ENCODE results near the gene ALPK3.

The ALPK3 gene

GRCh38 chr15:84823282-84823878 lies 6.2 kb downstream of the ALPK3 start:
- DNase-seq (ENCODE audit: low read depth in 2 of 2): no peak

- DNase-seq (ENCODE audit: low read depth in 2 of 2): no peak
Observed at GRCh38 chr15:84824260-84825007, 7.3 kb downstream of the ALPK3 start.

GRCh38 chr15:84826369-84826823 lies 9.2 kb downstream of the ALPK3 start:
- DNase-seq (ENCODE audit: low read depth in 2 of 2): no peak

GRCh38 chr15:84827246-84827645 lies 10.1 kb downstream of the ALPK3 start:
- DNase-seq (ENCODE audit: low read depth in 2 of 2): no peak

GRCh38 chr15:84828086-84828908 lies 11.1 kb downstream of the ALPK3 start:
- no peak for DNase-seq (ENCODE audit: low read depth in 2 of 2)

- no peak for DNase-seq (ENCODE audit: low read depth in 2 of 2)
Observed at GRCh38 chr15:84829428-84829827, 12.3 kb downstream of the ALPK3 start.

GRCh38 chr15:84830036-84830435 lies 12.9 kb downstream of the ALPK3 start:
- DNase-seq (ENCODE audit: low read depth in 2 of 2): no peak

GRCh38 chr15:84831028-84831427 lies 13.9 kb downstream of the ALPK3 start:
- DNase-seq (ENCODE audit: low read depth in 2 of 2): no peak

- DNase-seq (ENCODE audit: low read depth in 2 of 2): no peak
Observed at GRCh38 chr15:84831613-84832012, 14.5 kb downstream of the ALPK3 start.

- no peak for DNase-seq (ENCODE audit: low read depth in 2 of 2)
Observed at GRCh38 chr15:84832448-84833040, 15.4 kb downstream of the ALPK3 start.

- no peak for DNase-seq (ENCODE audit: low read depth in 2 of 2)
Observed at GRCh38 chr15:84833447-84834228, 16.5 kb downstream of the ALPK3 start.

GRCh38 chr15:84834229-84834955 lies 17.2 kb downstream of the ALPK3 start:
- DNase-seq (ENCODE audit: low read depth in 2 of 2): no peak

GRCh38 chr15:84834969-84835368 lies 17.8 kb downstream of the ALPK3 start:
- DNase-seq (ENCODE audit: low read depth in 2 of 2): no peak

- no peak for DNase-seq (ENCODE audit: low read depth in 2 of 2)
Observed at GRCh38 chr15:84835661-84836337, 18.6 kb downstream of the ALPK3 start.

- no peak for DNase-seq (ENCODE audit: low read depth in 2 of 2)
Observed at GRCh38 chr15:84836844-84837243, 19.7 kb downstream of the ALPK3 start.

GRCh38 chr15:84839714-84840113 lies 22.6 kb downstream of the ALPK3 start:
- DNase-seq (ENCODE audit: low read depth in 2 of 2): no peak

GRCh38 chr15:84840255-84840654 lies 23.1 kb downstream of the ALPK3 start:
- DNase-seq (ENCODE audit: low read depth in 2 of 2): no peak

- no peak for DNase-seq (ENCODE audit: low read depth in 2 of 2)
Observed at GRCh38 chr15:84840741-84841429, 23.7 kb downstream of the ALPK3 start.

- DNase-seq (ENCODE audit: low read depth in 2 of 2): no peak
Observed at GRCh38 chr15:84842781-84843180, 25.6 kb downstream of the ALPK3 start.

GRCh38 chr15:84844964-84845363 lies 27.8 kb downstream of the ALPK3 start:
- no peak for DNase-seq (ENCODE audit: low read depth in 2 of 2)
